Lung (tissue), 12 donors: Measurements from ENCODE around the gene PPP2R3B. TPM values are rescaled to one million over a fixed set of nuclear protein-coding genes. Genes with fewer than 3 reads are reported as not detected.

Experiments
- ATAC-seq: fragments of 200-7000 bp; cut with Tn5 transposase; one replicate; pipeline ENCODE4 v1.9.1; 2020; ENCODE audit warnings: moderate number of reproducible peaks; ENCODE audit not compliant: insufficient read depth, low FRiP score
- DNase-seq, 3 donors: peaks; one replicate each; pipeline ENCODE4 v3.0.0-alpha.2; 2013 to 2017
- H3K27ac ChIP-seq, 2 donors: one replicate each; pipeline ENCODE4 v1.5.1; 2013; ENCODE audit warnings: mild to moderate bottlenecking in 2 of 2, moderate library complexity in 2 of 2, control low read depth in 1 of 2, inconsistent platforms in 1 of 2, low read depth in 1 of 2, low read length in 1 of 2
- H3K27me3 ChIP-seq, 3 donors: one replicate each; pipeline ENCODE4 v1.5.1; 2013; ENCODE audit warnings: low read length in 2 of 3; ENCODE audit not compliant: control insufficient read depth in 3 of 3, insufficient read depth in 3 of 3
- H3K36me3 ChIP-seq, 4 donors: one replicate each; pipeline ENCODE4 v1.5.1; 2013; ENCODE audit warnings: low read length in 4 of 4, mild to moderate bottlenecking in 1 of 4, moderate library complexity in 1 of 4; ENCODE audit not compliant: control insufficient read depth in 4 of 4, insufficient read depth in 4 of 4
- H3K4me1 ChIP-seq, 5 donors: one replicate each; pipeline ENCODE4 v1.5.1; 2013; ENCODE audit warnings: low read length in 5 of 5, mild to moderate bottlenecking in 2 of 5, moderate library complexity in 1 of 5; ENCODE audit not compliant: control insufficient read depth in 5 of 5, insufficient read depth in 5 of 5
- H3K4me3 ChIP-seq: one replicate; pipeline ENCODE4 v1.5.1; 2013; ENCODE audit warnings: mild to moderate bottlenecking, control low read depth, moderate library complexity
- H3K9ac ChIP-seq, 2 donors: one replicate each; pipeline ENCODE4 v1.5.1; 2013; ENCODE audit warnings: low read length in 2 of 2, control low read depth in 1 of 2; ENCODE audit not compliant: insufficient read depth in 1 of 2
- H3K9me3 ChIP-seq, 4 donors: one replicate each; pipeline ENCODE4 v1.5.1; 2013; ENCODE audit warnings: low read length in 3 of 4, mild to moderate bottlenecking in 1 of 4, moderate library complexity in 1 of 4; ENCODE audit not compliant: control insufficient read depth in 4 of 4, insufficient read depth in 3 of 4
- CTCF ChIP-seq: IDR thresholded peaks from 2 replicates; pipeline ENCODE4 v1.5.1; 2012; ENCODE audit warnings: mild to moderate bottlenecking; ENCODE audit errors: control extremely low read depth, extremely low read depth
- WGBS, 2 donors: extraction: QIAGEN DNeasy Blood & Tissue Kit; methylation state at CpG; one replicate each; pipeline ENCODE4 v1.1.7; 2013; 5-methylcytosine and 5-hydroxymethylcytosine counted together
- polyA plus RNA-seq, 2 donors: library from polyadenylated mRNA; stranded (reverse); fragments of 200-250 nt; gene quantifications; one replicate each; pipeline ENCODE4 v1.2.1, GENCODE V29; 2013
- total RNA-seq, 2 donors: library from RNA; depleted of rRNA in 1 of 2; stranded (reverse); fragments of >200 nt in 1 of 2; gene quantifications; one replicate each; pipeline ENCODE4 v1.2.1, GENCODE V29; 2014 to 2021
- donor health status: control.
- donor health status: control.
- donor health status: Bipolar disorder and iron deficiency.
- donor health status: healthy.
- donor health status: DM: yes; HTN: yes; CAD: no.

Gene PPP2R3B
- total and polyA plus RNA-seq, 4 donors = 7.8 to 21.0 (median 15.6) TPM

- no peak overlapping the region for H3K9ac ChIP-seq
- ATAC-seq = no peak
- H3K36me3 ChIP-seq = no peaks in the 10 kb centered on the region
- H3K4me1 ChIP-seq = no peaks in the 10 kb centered on the region
- H3K27ac ChIP-seq = no peak overlapping the region
- H3K4me3 ChIP-seq = no peak overlapping the region
- peaks cover 0 to 5% (median 2%) of the 10 kb centered on the region in 4 donors for H3K9me3 ChIP-seq
- peaks cover 0 to 11% (median 8%) of the 10 kb centered on the region in 3 donors for H3K27me3 ChIP-seq
- WGBS, 2 donors = 76 to 85% methylated on average over 18 to 20 of the region's 20 CpGs
- no peak for DNase-seq
- TF ChIP-seq CTCF = no peak
These were observed 38.3 kb upstream of the PPP2R3B start for GRCh38 chrX:425056-425455.

GRCh38 chrX:421646-422391 lies 35.1 kb upstream of the PPP2R3B start:
- 32 to 38% methylated on average over 40 of the region's 40 CpGs for WGBS, 2 donors
- Histone ChIP-seq H3K9ac (no peak overlapping the region), H3K36me3 (peaks cover 0 to 3% (median 0%) of the 10 kb centered on the region in 4 donors), H3K27ac (no peak overlapping the region), H3K27me3 (peaks cover 0 to 7% (median 0%) of the 10 kb centered on the region in 3 donors), H3K9me3 (peaks cover 0 to 5% (median 2%) of the 10 kb centered on the region in 4 donors), H3K4me3 (no peak overlapping the region), H3K4me1 (no peaks in the 10 kb centered on the region)
- ATAC-seq (no peak), DNase-seq (no peak)
- no peak for TF ChIP-seq CTCF

- H3K9ac ChIP-seq = no peak overlapping the region
- DNase-seq = no peak
- no peak for ATAC-seq
- H3K27me3 ChIP-seq = no peaks in the 10 kb centered on the region
- peaks cover 0 to 3% (median 0%) of the 10 kb centered on the region in 4 donors for H3K36me3 ChIP-seq
- peaks cover 0 to 5% (median 2%) of the 10 kb centered on the region in 4 donors for H3K9me3 ChIP-seq
- no peaks in the 10 kb centered on the region for H3K4me1 ChIP-seq
- 91 to 97% methylated on average over 41 of the region's 41 CpGs for WGBS, 2 donors
- no peak overlapping the region for H3K4me3 ChIP-seq
- H3K27ac ChIP-seq = no peak overlapping the region
- TF ChIP-seq CTCF = no peak
These were observed 34.0 kb upstream of the PPP2R3B start for GRCh38 chrX:420496-421223.
